H1 (cell line): ENCODE measurements around the gene ADGRB2. TPM values are rescaled to one million over a fixed set of nuclear protein-coding genes. Genes with fewer than 3 reads are reported as not detected.

Source experiments
- CHD7 ChIP-seq: fragments of 300-600 bp; sonication (generic); IDR thresholded peaks from 2 replicates; pipeline ENCODE4 v1.7.1; 2012; ENCODE audit warnings: low read length, moderate library complexity, mild to moderate bottlenecking, inconsistent platforms; ENCODE audit not compliant: insufficient replicate concordance
- KDM1A ChIP-seq: fragments of 200-600, 300-600 bp; sonication (generic); IDR thresholded peaks from 2 replicates; pipeline ENCODE4 v1.7.1; 2016; ENCODE audit warnings: mild to moderate bottlenecking, low read length, borderline replicate concordance
- TAF7 ChIP-seq: optimal IDR thresholded peaks from 2 replicates; pipeline ENCODE3; 2011; ENCODE audit warnings: low read depth, mild to moderate bottlenecking, inconsistent platforms, low read length, moderate library complexity, borderline replicate concordance
- TEAD4 ChIP-seq: IDR thresholded peaks from 2 replicates; pipeline ENCODE4 v1.6.1; 2012; ENCODE audit warnings: low read depth, low read length, inconsistent platforms, mixed read lengths
- polyA plus RNA-seq, 7 experiments: library from polyadenylated mRNA; depleted of rRNA in 3 of 7; stranded (reverse) in 5 of 7; unstranded in 2 of 7; fragments of >200 nt in 5 of 7; fragments of 200-250 nt in 2 of 7; gene quantifications; 1 replicate in 5 of 7; 2 replicates in 1 of 7; 4 replicates in 1 of 7; pipeline versions ENCODE4 v1.2.1 to v1.2.3, GENCODE V29; 2011 to 2013; ENCODE audit warnings: missing spikeins in 2 of 7, mixed read lengths in 2 of 7
- total RNA-seq: library from RNA; stranded (reverse); fragmentation: NEBNext Ultra II Directional; extraction: Animal tissue kit (Norgen Biotek cat#: 25700); gene quantifications from 2 replicates; pipeline ENCODE4 v1.2.1, GENCODE V29; 2021

The ADGRB2 gene
- total and polyA plus RNA-seq, 2 of the 8 experiments (the other 6 are each of a cell fraction or from before 2014, with no cell fraction given): 15.6 to 26.2 TPM

- no peak for TF ChIP-seq CHD7
- TF ChIP-seq TEAD4: no peak
- no peak for TF ChIP-seq TAF7
- no peak for TF ChIP-seq KDM1A
Observed at GRCh38 chr1:31706384-31707058, 57.6 kb downstream of the ADGRB2 start (continued).
